Measurements from ENCODE around the gene OSBPL6. TPM values are rescaled to one million over a fixed set of nuclear protein-coding genes. Genes with fewer than 3 reads are reported as not detected.

OSBPL6 gene
- total RNA-seq, 1 experiment from 2014 or later: 2.1 TPM

- ChIA-PET POLR2A (interaction anchor here (0.7 kb wide), 1 partner anchor 1288 kb away, joined by 3 read pairs; no protein-coding TSS in a partner anchor), CTCF (interaction anchor here (0.6 to 1.2 kb wide), 4 partner anchors 16 to 133 kb away, joined by 3 read pairs; no protein-coding TSS in a partner anchor)
- DNase-seq (ENCODE audit: low read depth, low spot score): peak; percentile 89
- Histone ChIP-seq H3K9me3 (ENCODE audit: control insufficient read depth, insufficient read depth, low read depth, low read length) (no peaks in the 10 kb centered on the region), H3K27me3 (ENCODE audit: control insufficient read depth, insufficient read depth, low read length) (no peaks in the 10 kb centered on the region), H3K4me3 (ENCODE audit: low read depth in 2 of 2, low read length in 2 of 2) (peak overlapping the region; percentile 63 to 81), H3K4me1 (ENCODE audit: control insufficient read depth, insufficient read depth, low read length) (peaks cover 4% of the 10 kb centered on the region; the same call in 1 of the 2 replicates), H3K36me3 (ENCODE audit: control insufficient read depth, insufficient read depth, low read length) (no peaks in the 10 kb centered on the region; the same call in 1 of the 2 replicates), H3K27ac (ENCODE audit: low read length) (peak overlapping the region; percentile 88)
- TSS peak; percentile 95 for BruUV-seq (replicated peaks)
- in situ Hi-C loops (cut with HindIII; ENCODE audit: low pct_unique_long_range_greater_than_20kb, low sequenced_read_pairs): no loop called here
- peak; percentile 93 for ATAC-seq
- TF ChIP-seq TCF7L2 (IDR thresholded peaks at IDR 0.05; ENCODE audit: low read depth, low read length) (no peak), SIN3A (IDR thresholded peaks at IDR 0.05; ENCODE audit: borderline replicate concordance, insufficient read depth, low read depth, low read length) (no peak), REST (IDR thresholded peaks at IDR 0.05; ENCODE audit: insufficient read depth in 1 of 2, low read depth in 2 of 2, low read length in 1 of 2) (no peak), POLR2AphosphoS5 (IDR thresholded peaks at IDR 0.05; ENCODE audit: low read depth, low read length) (peak; percentile 63; the same call in 1 of the 2 replicates)
- TF ChIP-seq, protein P1, sequence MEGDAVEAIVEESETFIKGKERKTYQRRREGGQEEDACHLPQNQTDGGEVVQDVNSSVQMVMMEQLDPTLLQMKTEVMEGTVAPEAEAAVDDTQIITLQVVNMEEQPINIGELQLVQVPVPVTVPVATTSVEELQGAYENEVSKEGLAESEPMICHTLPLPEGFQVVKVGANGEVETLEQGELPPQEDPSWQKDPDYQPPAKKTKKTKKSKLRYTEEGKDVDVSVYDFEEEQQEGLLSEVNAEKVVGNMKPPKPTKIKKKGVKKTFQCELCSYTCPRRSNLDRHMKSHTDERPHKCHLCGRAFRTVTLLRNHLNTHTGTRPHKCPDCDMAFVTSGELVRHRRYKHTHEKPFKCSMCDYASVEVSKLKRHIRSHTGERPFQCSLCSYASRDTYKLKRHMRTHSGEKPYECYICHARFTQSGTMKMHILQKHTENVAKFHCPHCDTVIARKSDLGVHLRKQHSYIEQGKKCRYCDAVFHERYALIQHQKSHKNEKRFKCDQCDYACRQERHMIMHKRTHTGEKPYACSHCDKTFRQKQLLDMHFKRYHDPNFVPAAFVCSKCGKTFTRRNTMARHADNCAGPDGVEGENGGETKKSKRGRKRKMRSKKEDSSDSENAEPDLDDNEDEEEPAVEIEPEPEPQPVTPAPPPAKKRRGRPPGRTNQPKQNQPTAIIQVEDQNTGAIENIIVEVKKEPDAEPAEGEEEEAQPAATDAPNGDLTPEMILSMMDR (IDR thresholded peaks at IDR 0.05): peak; percentile 96
- intact Hi-C loops (cut with micrococcal nuclease; ENCODE audit: unreplicated experiment): loop anchor here (2.0 to 10.0 kb wide), 5 partner anchors 18 to 430 kb away; partner anchors contain the start of gene RBM45
These were observed 220.2 kb downstream of the OSBPL6 start for GRCh38 chr2:178414266-178415247.

- H3K9me3 ChIP-seq (ENCODE audit: control insufficient read depth, insufficient read depth, low read depth, low read length): no peaks in the 10 kb centered on the region
These were observed 221.7 kb downstream of the OSBPL6 start for GRCh38 chr2:178415979-178416378.

More at GRCh38 chr2:178415979-178416378, 221.7 kb downstream of the OSBPL6 start:
- CTCF ChIA-PET: no interaction called here
- H3K4me3 ChIP-seq (ENCODE audit: low read depth in 2 of 2, low read length in 2 of 2): no peak overlapping the region
- no peak for TF ChIP-seq REST (IDR thresholded peaks at IDR 0.05; ENCODE audit: insufficient read depth in 1 of 2, low read depth in 2 of 2, low read length in 1 of 2)
- in situ Hi-C loops (cut with HindIII; ENCODE audit: low pct_unique_long_range_greater_than_20kb, low sequenced_read_pairs): no loop called here
- no TSS peak for BruUV-seq (replicated peaks)
- H3K27ac ChIP-seq (ENCODE audit: low read length): no peak overlapping the region
- H3K4me1 ChIP-seq (ENCODE audit: control insufficient read depth, insufficient read depth, low read length): peaks cover 4% of the 10 kb centered on the region; the same call in 1 of the 2 replicates
- no peaks in the 10 kb centered on the region for H3K27me3 ChIP-seq (ENCODE audit: control insufficient read depth, insufficient read depth, low read length)
- DNase-seq (ENCODE audit: low read depth, low spot score): no peak
- H3K36me3 ChIP-seq (ENCODE audit: control insufficient read depth, insufficient read depth, low read length): no peaks in the 10 kb centered on the region; the same call in 1 of the 2 replicates
- intact Hi-C loops (cut with micrococcal nuclease; ENCODE audit: unreplicated experiment): loop anchor here (2.0 to 10.0 kb wide), 3 partner anchors 19 to 431 kb away; no protein-coding TSS in a partner anchor
- POLR2A ChIA-PET: no interaction called here
- no peak for ATAC-seq

All from Panc1 (cell line).